GM13977 (cell line): Measurements from ENCODE around the gene NOS1AP.

Experiments
- DNase-seq: peaks from one replicate; pipeline ENCODE4 v3.0.0; 2012; ENCODE audit warnings: low spot score
- in situ Hi-C: fragments of 300-500 bp; cut with MboI; formaldehyde crosslinking; loops from one replicate; pipeline ENCODE4 v1.12.0; 2022; ENCODE audit warnings: low sequenced_read_pairs, low pct_unique_long_range_greater_than_20kb, mixed read lengths, inconsistent platforms; ENCODE audit not compliant: unreplicated experiment
- TF ChIP-seq, protein P1 (sequence below): IDR thresholded peaks from 2 replicates; pipeline ENCODE4 v1.5.1; 2012; ENCODE audit warnings: mild to moderate bottlenecking, control low read depth; ENCODE audit not compliant: insufficient read depth; ENCODE audit errors: extremely low read depth, missing control alignments

The NOS1AP gene

DNA sequence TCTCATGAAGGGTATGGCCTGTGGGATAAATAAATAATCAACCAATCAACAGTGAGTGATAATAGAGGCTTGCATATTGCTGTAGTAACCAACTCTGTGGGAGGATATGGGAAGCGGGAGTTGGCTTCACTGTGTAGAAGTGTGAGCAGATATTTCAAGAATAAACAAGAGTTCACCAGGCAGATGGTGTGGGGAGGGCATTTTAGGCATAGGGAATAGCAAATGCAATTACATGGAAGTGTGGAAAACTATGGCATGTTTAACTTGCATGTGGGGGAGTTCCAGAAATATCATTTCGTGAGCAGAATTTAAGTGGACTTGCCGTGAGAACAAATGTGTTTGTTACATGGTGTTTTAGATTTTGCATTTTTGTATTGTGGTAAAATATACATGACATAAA is 211.9 kb downstream of the NOS1AP start:
- in situ Hi-C loops, result no loop called here
- no peak for DNase-seq
- TF ChIP-seq, protein P1, sequence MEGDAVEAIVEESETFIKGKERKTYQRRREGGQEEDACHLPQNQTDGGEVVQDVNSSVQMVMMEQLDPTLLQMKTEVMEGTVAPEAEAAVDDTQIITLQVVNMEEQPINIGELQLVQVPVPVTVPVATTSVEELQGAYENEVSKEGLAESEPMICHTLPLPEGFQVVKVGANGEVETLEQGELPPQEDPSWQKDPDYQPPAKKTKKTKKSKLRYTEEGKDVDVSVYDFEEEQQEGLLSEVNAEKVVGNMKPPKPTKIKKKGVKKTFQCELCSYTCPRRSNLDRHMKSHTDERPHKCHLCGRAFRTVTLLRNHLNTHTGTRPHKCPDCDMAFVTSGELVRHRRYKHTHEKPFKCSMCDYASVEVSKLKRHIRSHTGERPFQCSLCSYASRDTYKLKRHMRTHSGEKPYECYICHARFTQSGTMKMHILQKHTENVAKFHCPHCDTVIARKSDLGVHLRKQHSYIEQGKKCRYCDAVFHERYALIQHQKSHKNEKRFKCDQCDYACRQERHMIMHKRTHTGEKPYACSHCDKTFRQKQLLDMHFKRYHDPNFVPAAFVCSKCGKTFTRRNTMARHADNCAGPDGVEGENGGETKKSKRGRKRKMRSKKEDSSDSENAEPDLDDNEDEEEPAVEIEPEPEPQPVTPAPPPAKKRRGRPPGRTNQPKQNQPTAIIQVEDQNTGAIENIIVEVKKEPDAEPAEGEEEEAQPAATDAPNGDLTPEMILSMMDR, result no peak

DNA sequence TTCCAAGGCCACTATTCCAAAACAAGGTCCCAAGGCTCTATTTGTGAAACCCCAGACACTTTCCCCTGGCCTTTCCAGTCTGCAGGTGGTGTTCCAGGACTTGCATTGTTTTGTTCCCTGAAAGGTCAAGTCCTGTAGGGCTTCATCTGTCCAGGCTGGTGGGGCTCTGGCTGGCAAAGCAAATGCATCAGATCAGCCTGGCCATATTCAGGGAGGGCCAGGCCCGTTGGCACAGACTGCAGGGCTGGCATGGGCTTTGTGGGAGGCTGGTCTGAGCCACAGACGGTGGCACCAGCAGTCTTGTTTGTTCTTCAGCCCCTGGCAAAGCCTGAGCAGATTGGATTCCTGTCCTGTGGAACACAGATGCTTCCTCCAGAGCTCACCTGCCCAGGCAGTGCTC is 214.2 kb downstream of the NOS1AP start:
- no peak for DNase-seq
- TF ChIP-seq, protein P1, result no peak
- in situ Hi-C loops, result no loop called here

DNA sequence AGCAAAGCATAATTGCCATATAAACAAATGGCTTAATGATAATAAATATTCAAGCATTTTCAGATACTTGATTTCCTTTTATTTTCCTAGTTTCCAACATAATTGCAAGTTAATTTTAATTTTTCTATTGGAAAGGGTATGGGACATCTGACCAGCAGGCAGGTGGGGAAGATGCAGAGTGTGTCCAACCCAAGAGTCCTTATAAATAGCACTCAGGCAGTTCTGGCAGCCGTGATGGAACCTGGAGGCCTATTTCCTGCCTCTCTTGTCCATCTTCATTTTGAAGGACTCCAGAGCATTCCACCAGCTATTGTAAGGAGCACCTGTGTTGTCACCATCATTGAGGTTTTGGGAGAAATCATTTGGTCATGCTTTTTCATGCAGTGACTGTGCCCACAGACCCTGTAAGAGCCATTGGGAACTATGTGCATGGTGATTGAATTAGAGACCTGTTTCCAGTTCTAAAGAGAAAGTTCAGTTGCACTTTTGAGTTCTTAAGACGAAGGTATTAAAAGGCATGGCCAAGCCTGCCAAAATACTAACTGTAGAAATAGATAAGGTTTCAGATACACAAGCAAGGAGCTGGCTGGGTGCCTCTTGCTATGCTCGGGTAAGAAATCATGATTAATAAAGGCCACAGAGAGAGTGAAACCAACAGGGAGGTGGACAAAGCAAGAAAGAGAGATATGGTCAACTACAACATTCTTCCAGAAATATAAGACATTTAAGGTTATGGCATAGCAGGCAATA is 214.9 kb downstream of the NOS1AP start:
- no peak for DNase-seq
- in situ Hi-C loops, result no loop called here
- TF ChIP-seq, protein P1, result no peak

DNA sequence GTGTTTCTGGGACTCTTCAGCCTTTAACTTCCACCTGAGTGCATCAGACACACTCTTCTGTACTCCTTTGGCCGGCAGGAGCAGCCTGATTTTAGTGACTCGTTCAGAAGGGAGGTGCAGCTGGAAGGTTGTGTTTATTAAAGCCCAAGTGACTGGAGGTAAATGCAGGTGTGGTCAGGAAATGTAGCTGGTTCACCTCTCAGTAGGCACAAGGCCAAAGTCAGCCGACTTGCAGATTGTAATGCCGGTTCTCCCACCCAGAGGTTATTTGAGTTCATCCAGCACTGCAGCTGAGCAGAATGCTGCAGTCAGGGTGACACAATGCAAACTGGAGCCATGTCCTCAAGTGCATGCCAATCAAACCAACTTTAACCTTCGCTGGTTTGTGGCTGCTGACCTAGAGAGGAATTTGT is 215.7 kb downstream of the NOS1AP start:
- no peak for DNase-seq
- in situ Hi-C loops, result no loop called here
- TF ChIP-seq, protein P1, result no peak

DNA sequence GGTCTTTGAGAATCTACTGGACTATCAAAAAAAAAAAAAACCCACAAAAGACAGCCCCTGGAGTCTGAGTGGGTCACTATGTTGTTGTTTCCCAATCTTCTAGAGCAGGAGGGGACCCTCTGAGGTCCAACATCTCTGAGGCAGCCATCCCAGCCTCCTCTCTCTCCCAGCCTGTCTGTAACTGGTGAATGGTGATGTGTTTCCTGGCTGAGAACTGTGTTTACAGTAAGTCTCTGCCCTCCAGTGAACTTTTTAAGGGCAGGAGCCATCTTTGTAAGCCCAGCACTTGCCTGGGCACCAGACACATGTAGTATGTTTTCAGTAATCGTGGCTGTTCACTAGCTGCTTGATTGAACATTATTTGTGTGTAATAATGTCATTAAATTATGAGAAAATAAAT is 221.5 kb downstream of the NOS1AP start:
- DNase-seq, result no peak
- TF ChIP-seq, protein P1, result no peak
- in situ Hi-C loops, result no loop called here

DNA sequence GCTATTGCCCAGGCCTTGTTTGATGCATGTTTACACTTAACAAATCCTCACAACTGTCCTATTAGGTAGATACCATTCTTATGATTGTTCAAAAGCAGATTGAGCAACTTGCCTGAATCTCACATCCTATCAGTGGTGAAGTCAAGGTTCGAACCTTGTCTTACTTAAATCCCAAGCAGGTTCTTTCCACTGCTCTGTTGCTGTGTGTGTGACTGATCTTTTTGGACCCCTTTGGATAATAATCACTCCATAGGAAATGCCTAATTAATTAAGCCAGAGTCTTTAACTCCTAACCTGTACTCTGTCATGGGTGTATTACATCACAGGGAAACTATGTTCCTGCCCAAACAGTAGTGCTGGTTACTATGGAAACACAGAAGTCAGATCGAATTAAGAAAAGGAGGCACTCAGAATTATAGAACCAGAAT is 222.9 kb downstream of the NOS1AP start:
- no peak for DNase-seq
- in situ Hi-C loops, result no loop called here
- TF ChIP-seq, protein P1, result no peak
